GM18502 (cell line): ENCODE data around the gene RPS6KA5.
"Not testable (repeated sequence)": the region's sequence is repeated elsewhere in the genome, so short reads cannot be mapped to it uniquely, and the experiment has no call there.

ENCODE experiments used
- ATAC-seq: cut with Tn5 transposase; IDR thresholded peaks from one replicate; pipeline ENCODE4 v1.9.1; 2021; ENCODE audit warnings: mild to moderate bottlenecking; ENCODE audit not compliant: unreplicated experiment, poor library complexity

RPS6KA5 gene

DNA sequence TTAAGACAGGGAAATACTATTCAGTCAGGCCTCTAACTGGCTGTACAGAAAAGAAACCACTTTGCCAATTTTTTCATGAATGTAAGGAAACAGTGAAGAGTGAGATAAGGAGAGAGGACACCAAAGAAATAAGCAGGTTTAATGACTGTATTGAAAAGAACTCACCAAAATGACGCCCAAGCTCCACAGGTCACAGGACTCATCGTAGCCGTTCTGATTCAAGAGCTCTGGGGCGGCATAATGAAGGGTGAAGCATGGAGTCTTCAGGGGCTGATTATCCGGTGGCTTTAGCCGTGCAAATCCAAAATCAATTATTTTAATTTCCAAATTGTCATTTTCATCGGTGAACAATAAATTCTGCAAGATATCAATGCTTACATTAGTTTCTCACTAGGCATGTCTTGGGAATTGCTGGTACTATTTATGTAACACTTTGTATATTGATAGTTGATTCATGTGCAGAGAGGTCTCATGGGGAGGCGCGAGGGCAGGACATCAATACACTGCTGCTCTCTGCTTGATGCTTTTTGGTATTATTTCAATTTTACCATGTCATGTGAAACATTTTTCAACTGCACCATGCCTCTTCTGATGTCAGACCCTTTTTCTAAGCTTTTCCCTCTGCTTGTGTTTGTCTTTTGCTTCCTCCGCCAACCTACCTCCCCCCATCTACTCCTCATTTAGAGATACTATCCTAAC is 170.0 kb downstream of the RPS6KA5 start:
- ATAC-seq: no peak

DNA sequence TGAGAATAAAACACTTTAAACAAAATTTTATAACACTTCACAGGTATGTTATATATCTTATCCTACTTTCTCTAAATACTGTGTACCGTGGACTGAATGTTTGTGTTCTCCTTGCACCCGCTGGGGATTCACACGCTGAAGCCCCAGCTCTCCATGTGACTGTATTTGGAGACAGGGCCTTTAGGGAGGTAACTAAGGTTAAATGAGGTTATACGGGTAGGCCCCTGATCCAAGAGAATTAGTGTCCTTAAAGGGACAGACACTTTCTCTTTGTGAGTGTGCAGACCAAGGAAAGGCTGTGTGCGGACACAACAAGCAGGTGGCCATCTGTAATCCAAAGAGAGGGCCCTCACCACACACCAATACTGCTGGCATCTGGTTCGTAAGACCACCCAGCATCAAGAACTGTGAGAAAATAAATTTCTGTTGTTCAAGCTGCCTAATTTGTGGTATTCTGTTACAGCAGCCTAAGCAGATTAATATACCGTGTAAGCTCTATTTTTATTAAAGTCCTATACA is 174.1 kb downstream of the RPS6KA5 start:
- ATAC-seq: no peak

GRCh38 chr14:90883782-90884181 is 176.7 kb downstream of the RPS6KA5 start:
- no peak for ATAC-seq

DNA sequence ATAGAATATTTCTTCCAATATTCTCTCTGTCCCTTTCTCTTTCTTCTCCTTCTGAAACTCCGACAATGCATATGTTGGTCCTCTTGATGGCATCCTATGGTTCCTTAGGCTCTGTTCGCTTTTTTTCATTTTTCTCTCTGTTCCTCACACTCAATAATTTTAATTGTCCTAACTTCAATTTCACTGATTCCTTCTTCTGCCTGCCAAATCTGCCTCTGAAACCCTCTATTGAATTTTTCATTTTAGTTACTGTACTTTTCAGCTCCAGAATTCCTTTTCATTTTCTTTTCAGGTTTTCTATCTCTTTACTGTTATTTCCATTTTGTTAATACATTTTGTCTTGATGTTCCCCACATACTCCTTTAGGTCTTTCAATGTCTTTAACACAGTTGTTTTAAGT is 177.2 kb downstream of the RPS6KA5 start:
- ATAC-seq: no peak

DNA sequence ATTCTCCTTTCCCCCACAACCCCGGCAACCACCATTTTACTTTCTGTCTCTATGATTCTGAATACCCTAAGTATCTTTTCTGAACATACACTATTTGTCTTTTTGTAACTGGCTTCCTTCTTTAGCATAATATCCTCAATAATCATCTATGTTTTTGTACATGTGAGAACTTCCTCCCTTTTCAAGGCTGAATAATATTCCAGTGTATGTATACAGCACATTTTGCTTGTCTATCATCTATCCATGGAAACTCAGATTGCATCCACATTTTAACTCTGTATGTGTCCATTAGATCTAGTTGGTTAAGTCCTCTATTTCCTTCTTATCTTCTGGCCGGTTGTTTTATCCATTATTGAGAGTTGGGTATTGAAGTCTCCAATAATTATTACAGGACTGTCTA is 180.2 kb downstream of the RPS6KA5 start:
- no peak for ATAC-seq

GRCh38 chr14:90874599-90874998 is 185.8 kb downstream of the RPS6KA5 start:
- no peak for ATAC-seq

GRCh38 chr14:90871605-90872233 is 188.7 kb downstream of the RPS6KA5 start:
- no peak for ATAC-seq

GRCh38 chr14:90870950-90871604 is 189.4 kb downstream of the RPS6KA5 start:
- ATAC-seq: no peak

DNA sequence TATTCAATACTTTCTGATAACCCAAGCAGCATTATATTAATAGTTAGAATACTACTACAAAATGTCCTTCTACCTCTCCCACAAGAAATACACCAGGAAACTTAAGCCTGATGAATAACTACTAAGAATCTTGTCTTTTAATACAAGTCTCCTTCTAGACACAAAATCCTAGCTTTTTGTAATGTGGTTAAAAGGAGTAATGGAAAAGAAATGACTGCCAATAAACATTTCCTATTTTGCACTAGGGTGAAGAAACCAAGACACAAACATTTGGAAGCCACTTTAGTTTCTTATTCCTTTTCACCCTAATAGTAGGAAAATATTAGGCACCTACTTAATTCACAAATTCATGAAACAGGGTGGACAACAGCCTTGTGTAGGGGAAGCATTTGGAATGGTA is 192.9 kb downstream of the RPS6KA5 start:
- ATAC-seq: no peak

DNA sequence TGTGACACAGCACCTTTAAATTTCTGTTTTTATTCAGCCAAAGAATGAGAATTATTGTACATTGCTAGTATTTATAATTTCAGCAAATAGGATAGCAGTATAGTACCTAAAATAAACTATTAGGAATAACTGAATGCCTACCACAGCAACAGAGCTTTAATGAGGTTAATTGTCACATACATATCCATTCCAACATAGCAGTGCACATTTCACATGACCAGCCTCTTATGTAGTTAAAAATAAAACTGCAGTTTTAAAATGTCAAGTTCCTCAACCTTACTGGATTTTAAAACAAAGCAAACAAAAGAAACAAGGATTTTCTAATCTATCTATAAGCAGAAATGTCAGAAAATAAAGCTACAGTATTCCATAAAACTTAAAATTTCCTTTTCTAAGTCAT is 193.6 kb downstream of the RPS6KA5 start:
- ATAC-seq: no peak

DNA sequence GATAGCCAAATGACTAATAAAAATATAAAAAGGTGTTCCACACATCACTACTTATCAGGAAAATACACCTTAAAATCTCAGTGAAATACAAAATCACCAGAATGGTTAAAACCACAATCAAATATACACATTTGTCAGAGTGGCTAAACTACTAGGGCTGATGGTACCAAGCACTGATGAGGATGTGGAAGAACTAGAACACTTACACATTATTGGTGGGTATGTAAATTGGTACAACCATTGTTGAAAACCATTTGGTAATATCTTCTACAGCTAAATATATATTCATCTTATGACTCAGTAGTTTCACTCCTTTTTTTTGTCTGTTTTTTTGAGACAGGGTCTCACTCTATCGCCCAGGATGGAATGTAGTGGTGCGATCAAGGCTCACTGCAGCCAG is 195.7 kb downstream of the RPS6KA5 start:
- ATAC-seq: no peak

GRCh38 chr14:90858511-90858910 is 201.9 kb downstream of the RPS6KA5 start:
- ATAC-seq: no peak

DNA sequence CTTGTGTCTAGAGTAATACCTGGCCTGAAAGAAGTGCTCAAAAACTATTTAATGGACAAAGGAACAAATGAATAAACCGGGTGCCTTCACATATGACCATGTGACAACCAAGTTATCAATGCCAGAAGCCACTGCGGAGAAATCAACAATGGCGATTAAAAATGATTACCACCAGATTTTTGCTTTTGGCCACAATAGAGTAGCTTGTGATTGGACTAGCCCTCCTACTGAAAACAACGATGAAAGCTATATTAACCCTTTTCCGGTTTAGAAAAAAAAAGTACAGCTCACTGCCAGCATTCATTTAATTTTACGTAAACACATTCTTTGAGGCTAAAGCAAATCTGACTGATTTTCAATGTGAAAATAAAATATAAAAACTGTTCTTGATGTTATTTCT is 202.6 kb downstream of the RPS6KA5 start:
- ATAC-seq: no peak

- not testable (repeated sequence) for ATAC-seq
Observed at GRCh38 chr14:90856115-90856514, 204.3 kb downstream of the RPS6KA5 start.

GRCh38 chr14:90853116-90853515 is 207.3 kb downstream of the RPS6KA5 start:
- no peak for ATAC-seq

GRCh38 chr14:90851327-90852036 is 209.0 kb downstream of the RPS6KA5 start:
- ATAC-seq: no peak

DNA sequence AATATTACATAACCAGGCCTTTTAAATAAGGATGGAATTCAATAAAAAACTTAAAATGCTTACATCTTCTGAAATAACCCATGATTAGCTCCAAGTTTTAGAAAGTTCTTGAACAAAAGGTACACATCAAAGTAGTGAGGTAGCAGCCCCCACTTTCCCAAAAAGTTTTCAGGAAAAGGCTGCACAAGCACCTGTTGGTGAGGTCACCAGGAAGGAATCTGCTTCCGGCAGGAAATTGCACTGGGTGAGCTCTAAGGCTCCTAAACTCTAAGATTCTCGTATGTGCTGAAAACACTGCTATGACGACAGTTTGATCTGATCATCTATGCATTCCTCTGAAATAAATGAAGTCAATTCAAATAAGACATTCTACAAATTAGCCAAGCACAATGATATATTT is 210.0 kb downstream of the RPS6KA5 start:
- no peak for ATAC-seq

DNA sequence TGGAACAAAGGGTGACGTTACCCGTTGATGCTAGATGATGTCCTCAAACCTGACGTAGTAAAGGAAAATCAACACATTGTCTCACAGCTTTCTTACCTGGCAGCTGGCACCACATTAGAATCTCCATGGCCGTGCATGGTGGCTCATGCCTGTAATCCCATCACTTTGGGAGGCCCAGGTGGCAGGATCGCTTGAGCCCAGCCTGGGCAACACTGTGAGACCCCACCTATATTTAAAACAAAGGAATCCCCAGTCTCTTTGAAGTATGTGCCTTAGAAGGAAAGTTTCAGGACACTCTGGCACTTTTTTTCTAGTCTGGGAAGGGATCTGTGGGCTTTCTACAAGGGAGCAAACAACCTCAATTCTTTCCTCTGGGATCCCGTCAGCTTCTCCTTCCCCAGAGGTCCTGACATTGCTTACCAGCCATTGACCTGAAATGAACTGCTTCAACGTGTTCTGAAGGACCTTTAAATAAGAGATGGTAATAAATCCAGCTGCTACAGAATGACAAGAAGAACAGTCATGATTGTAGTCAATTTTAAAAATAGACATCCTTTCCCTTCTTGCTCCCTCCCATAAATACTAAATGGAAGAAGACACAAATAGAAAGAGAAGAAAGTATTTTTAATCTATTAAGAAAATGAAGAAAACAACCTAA is 210.5 kb downstream of the RPS6KA5 start:
- ATAC-seq: no peak

DNA sequence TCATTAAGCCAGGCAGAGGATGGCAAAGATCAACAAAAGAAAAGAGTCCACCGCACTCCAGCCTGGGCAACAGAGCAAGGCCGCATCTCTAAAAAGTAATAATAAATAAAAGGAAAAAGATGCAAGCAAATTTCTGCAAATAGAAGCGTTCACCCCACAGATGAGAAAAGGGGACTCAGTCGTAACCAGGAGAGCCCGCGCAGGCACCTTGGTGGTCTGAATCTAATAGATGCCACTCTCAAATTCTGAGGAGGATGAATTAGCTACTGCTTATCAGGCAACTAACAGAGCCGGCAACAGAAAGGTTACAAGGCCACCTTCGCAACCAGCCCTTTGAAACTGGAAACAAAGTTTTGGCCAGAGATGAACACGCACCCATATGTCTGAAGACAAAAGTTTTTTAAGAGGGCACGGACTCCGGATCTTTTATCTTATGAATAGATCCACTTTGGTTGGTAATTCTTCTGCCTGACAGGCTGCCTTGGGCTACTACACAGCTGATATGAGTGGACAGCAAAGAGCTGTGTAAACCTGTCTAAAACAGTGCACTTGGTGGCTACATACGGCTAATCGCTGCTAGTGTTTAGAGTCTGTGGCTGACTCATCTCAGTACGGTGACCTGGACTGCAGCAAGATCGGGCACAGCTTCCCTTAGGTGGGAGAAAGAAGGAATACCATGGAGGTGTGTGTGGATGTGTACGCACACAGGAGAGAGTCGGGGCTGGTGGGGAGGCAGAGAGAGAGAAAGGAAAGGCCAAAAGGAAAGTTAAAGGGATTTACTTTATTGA is 211.3 kb downstream of the RPS6KA5 start:
- no peak for ATAC-seq

DNA sequence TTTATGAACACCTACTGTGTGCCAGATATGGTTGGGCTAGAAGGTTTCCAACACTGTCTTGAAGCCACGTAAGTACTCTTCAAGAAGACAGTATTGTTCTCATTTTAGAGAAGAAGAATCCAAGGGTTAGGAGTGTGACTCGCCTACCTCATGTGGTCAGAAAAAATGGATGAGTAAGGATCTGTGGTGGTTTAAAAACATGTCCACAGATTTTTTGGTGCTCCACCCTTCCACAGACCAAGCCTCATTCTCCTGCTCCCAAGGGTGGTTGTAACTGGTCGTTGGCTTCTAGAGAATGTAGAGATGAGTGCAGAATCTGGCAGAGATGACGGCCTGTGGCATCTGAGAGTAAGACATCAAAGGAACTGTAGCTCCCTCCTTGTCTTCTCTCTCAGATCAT is 213.9 kb downstream of the RPS6KA5 start:
- no peak for ATAC-seq
